22Rv1 (cell line): Measurements from ENCODE around the gene CSNK1D.

ENCODE experiments used
- CTCF ChIP-seq: fragments of 450-650 bp; IDR thresholded peaks from 2 replicates; pipeline ENCODE4 v1.5.1; 2017; ENCODE audit warnings: mild to moderate bottlenecking
- ZFX ChIP-seq: fragments of 450-650 bp; IDR thresholded peaks from 2 replicates; pipeline ENCODE4 v1.6.1; 2017; ENCODE audit warnings: antibody characterized with exemption, borderline replicate concordance

GRCh38 chr17:82296511-82297279 lies 23.2 kb upstream of the CSNK1D start:
- TF ChIP-seq ZFX = no peak
- TF ChIP-seq CTCF = no peak
